DOHH2 (cell line): ENCODE data around the gene SEC61A1.

Experiments used
- H3F3A ChIP-seq: fragments of 200-600 bp; sonication (generic), shearing (Covaris generic); 2 replicates; pipeline ENCODE4 v1.6.0; 2016; ENCODE audit warnings: antibody characterized with exemption, mild to moderate bottlenecking; ENCODE audit not compliant: control insufficient read depth, insufficient read depth
- H3K27ac ChIP-seq: fragments of 200-600 bp; sonication (generic); 2 replicates; pipeline ENCODE4 v1.5.1; 2014; ENCODE audit warnings: low read depth, mild to moderate bottlenecking, low read length, moderate library complexity
- H3K27me3 ChIP-seq: fragments of 200-600 bp; sonication (generic); 2 replicates; pipeline ENCODE4 v1.6.1; 2014; ENCODE audit warnings: mild to moderate bottlenecking, low read length, mixed read lengths; ENCODE audit not compliant: control insufficient read depth
- H3K36me3 ChIP-seq: fragments of 200-600 bp; sonication (generic); 2 replicates; pipeline ENCODE4 v1.6.1; 2014; ENCODE audit warnings: mild to moderate bottlenecking, low read length, moderate library complexity, mixed read lengths; ENCODE audit not compliant: control insufficient read depth
- H3K4me1 ChIP-seq: fragments of 200-600 bp; sonication (generic); 2 replicates; pipeline ENCODE4 v1.6.1; 2014; ENCODE audit warnings: mild to moderate bottlenecking, low read length, mixed read lengths; ENCODE audit not compliant: control insufficient read depth
- H3K4me2 ChIP-seq: fragments of 200-600 bp; sonication (generic); 2 replicates; pipeline ENCODE4 v1.6.0; 2014; ENCODE audit warnings: mild to moderate bottlenecking, low read length, moderate library complexity
- H3K4me3 ChIP-seq: fragments of 200-600 bp; sonication (generic); 2 replicates; pipeline ENCODE4 v1.5.1; 2014; ENCODE audit warnings: mild to moderate bottlenecking, low read length, mixed read lengths
- H3K79me2 ChIP-seq: fragments of 200-600 bp; sonication (generic); 2 replicates; pipeline ENCODE4 v1.6.1; 2014; ENCODE audit warnings: mild to moderate bottlenecking, low read length, mixed read lengths; ENCODE audit not compliant: control insufficient read depth
- H3K9me2 ChIP-seq: fragments of 200-600 bp; sonication (generic); replicated peaks from 2 replicates; pipeline ENCODE4 v1.6.1; 2014; ENCODE audit warnings: mild to moderate bottlenecking, low read length, mixed read lengths; ENCODE audit not compliant: control insufficient read depth
- H3K9me3 ChIP-seq: fragments of 200-600 bp; sonication (generic); 2 replicates; pipeline ENCODE4 v1.6.1; 2014; ENCODE audit warnings: antibody characterized with exemption, low read length, mixed read lengths; ENCODE audit not compliant: control insufficient read depth, insufficient read depth
- H4K20me1 ChIP-seq: fragments of 200-600 bp; sonication (generic); 2 replicates; pipeline ENCODE4 v1.6.0; 2014; ENCODE audit warnings: low read depth, mild to moderate bottlenecking, antibody characterized with exemption, low read length, moderate library complexity; ENCODE audit not compliant: control insufficient read depth, insufficient read depth
- CTCF ChIP-seq: fragments of 200-600 bp; sonication (generic); IDR thresholded peaks from one replicate; pipeline ENCODE4 v1.5.1; 2014; ENCODE audit warnings: antibody characterized with exemption, mild to moderate bottlenecking, low read depth, low read length; ENCODE audit not compliant: poor library complexity, severe bottlenecking
- EZH2phosphoT487 ChIP-seq: fragments of 200-600 bp; sonication (generic); IDR thresholded peaks from 2 replicates; pipeline ENCODE4 v1.6.1; 2017; ENCODE audit warnings: borderline replicate concordance, mild to moderate bottlenecking, antibody characterized with exemption, low read length, moderate library complexity, mixed read lengths

The SEC61A1 gene

GRCh38 chr3:128012050-128012449 is 40.2 kb upstream of the SEC61A1 start:
- Histone ChIP-seq H3K27ac (no peak overlapping the region), H3K27me3 (no peaks in the 10 kb centered on the region), H3K36me3 (no peaks in the 10 kb centered on the region), H3F3A (no peaks in the 10 kb centered on the region), H3K9me3 (peaks cover 7% of the 10 kb centered on the region), H3K9me2 (no peaks in the 10 kb centered on the region), H4K20me1 (no peaks in the 10 kb centered on the region), H3K4me2 (no peak overlapping the region), H3K4me3 (no peak overlapping the region), H3K4me1 (peaks cover 5% of the 10 kb centered on the region), H3K79me2 (no peaks in the 10 kb centered on the region)
- TF ChIP-seq EZH2phosphoT487 (no peak), CTCF (no peak)

- TF ChIP-seq CTCF, result no peak
- TF ChIP-seq EZH2phosphoT487, result no peak
- Histone ChIP-seq H3K27me3 (no peaks in the 10 kb centered on the region), H4K20me1 (no peaks in the 10 kb centered on the region), H3K4me3 (no peak overlapping the region), H3F3A (no peaks in the 10 kb centered on the region), H3K9me3 (peaks cover 7% of the 10 kb centered on the region), H3K9me2 (no peaks in the 10 kb centered on the region), H3K27ac (no peak overlapping the region), H3K4me2 (no peak overlapping the region), H3K79me2 (no peaks in the 10 kb centered on the region), H3K36me3 (no peaks in the 10 kb centered on the region), H3K4me1 (peaks cover 5% of the 10 kb centered on the region)
These were observed 37.7 kb upstream of the SEC61A1 start for GRCh38 chr3:128014548-128014947.

GRCh38 chr3:128016502-128016901 is 35.7 kb upstream of the SEC61A1 start:
- Histone ChIP-seq H3K4me3 (no peak overlapping the region), H3F3A (no peaks in the 10 kb centered on the region), H4K20me1 (no peaks in the 10 kb centered on the region), H3K9me3 (peaks cover 7% of the 10 kb centered on the region), H3K27me3 (no peaks in the 10 kb centered on the region), H3K36me3 (no peaks in the 10 kb centered on the region), H3K4me2 (no peak overlapping the region), H3K9me2 (no peaks in the 10 kb centered on the region), H3K4me1 (peaks cover 1% of the 10 kb centered on the region), H3K79me2 (no peaks in the 10 kb centered on the region), H3K27ac (no peak overlapping the region)
- TF ChIP-seq EZH2phosphoT487 (no peak), CTCF (no peak)

- no peaks in the 10 kb centered on the region for H3K36me3 ChIP-seq
- H3K4me2 ChIP-seq, result no peak overlapping the region
- H3K4me1 ChIP-seq, result no peaks in the 10 kb centered on the region
- no peaks in the 10 kb centered on the region for H3K9me2 ChIP-seq
- TF ChIP-seq CTCF, result no peak
- no peak for TF ChIP-seq EZH2phosphoT487
- no peaks in the 10 kb centered on the region for H4K20me1 ChIP-seq
- H3K27me3 ChIP-seq, result peaks cover 30% of the 10 kb centered on the region
- no peak overlapping the region for H3K27ac ChIP-seq
- no peaks in the 10 kb centered on the region for H3K79me2 ChIP-seq
- H3K9me3 ChIP-seq, result no peaks in the 10 kb centered on the region
- H3F3A ChIP-seq, result no peaks in the 10 kb centered on the region
- no peak overlapping the region for H3K4me3 ChIP-seq
These were observed 30.4 kb upstream of the SEC61A1 start for GRCh38 chr3:128021768-128022372.
